SK-N-SH (cell line): ENCODE results near the gene ZNF219.

ENCODE experiments used
- CTCF ChIP-seq: fragments of 200-600 bp; sonication (generic); IDR thresholded peaks from 2 replicates; pipeline ENCODE4 v1.6.1; 2017; ENCODE audit warnings: antibody characterized with exemption, mild to moderate bottlenecking, moderate library complexity
- EP300 ChIP-seq, 2 experiments: IDR thresholded peaks; 2 replicates each; pipeline versions ENCODE4 v1.4.0 to v1.6.1; 2012; ENCODE audit warnings: borderline replicate concordance in 1 of 2, low read depth in 1 of 2, low read length in 1 of 2
- EZH2phosphoT487 ChIP-seq: fragments of 200-600 bp; sonication (generic); IDR thresholded peaks from 2 replicates; pipeline ENCODE4 v1.6.1; 2017; ENCODE audit warnings: low read depth, mixed run types, mild to moderate bottlenecking, antibody characterized with exemption, moderate library complexity, borderline replicate concordance
- FOXJ3 ChIP-seq: sonication (generic); formaldehyde crosslinking; IDR thresholded peaks from 2 replicates; pipeline ENCODE4 v1.5.1; 2020; ENCODE audit warnings: mild to moderate bottlenecking, missing genetic modification reagents
- FOXM1 ChIP-seq: IDR thresholded peaks from 2 replicates; pipeline ENCODE4 v1.4.0; 2012; ENCODE audit warnings: low read depth, mild to moderate bottlenecking
- GABPA ChIP-seq: IDR thresholded peaks from 2 replicates; pipeline ENCODE4 v1.4.0; 2012; ENCODE audit warnings: low read depth, mild to moderate bottlenecking
- POLR2AphosphoS5 ChIP-seq: IDR thresholded peaks from 2 replicates; pipeline ENCODE4 v1.6.1; 2012; ENCODE audit warnings: low read depth, low read length
- TAF1 ChIP-seq: IDR thresholded peaks from 2 replicates; pipeline ENCODE4 v1.6.1; 2012; ENCODE audit warnings: low read depth, mild to moderate bottlenecking, low read length, moderate library complexity, borderline replicate concordance
- TCF12 ChIP-seq: IDR thresholded peaks from 2 replicates; pipeline ENCODE4 v1.4.0; 2012
- TEAD4 ChIP-seq: IDR thresholded peaks from 2 replicates; pipeline ENCODE4 v1.4.0; 2012; ENCODE audit warnings: mild to moderate bottlenecking, borderline replicate concordance; ENCODE audit not compliant: insufficient read depth
- USF1 ChIP-seq: IDR thresholded peaks from 2 replicates; pipeline ENCODE4 v1.4.0; 2012; ENCODE audit warnings: low read depth, borderline replicate concordance
- YY1 ChIP-seq: IDR thresholded peaks from 2 replicates; pipeline ENCODE4 v1.4.0; 2012; ENCODE audit warnings: low read depth, mild to moderate bottlenecking
- ZBTB33 ChIP-seq: IDR thresholded peaks from 2 replicates; pipeline ENCODE4 v1.4.0; 2012; ENCODE audit warnings: low read depth, borderline replicate concordance

GRCh38 chr14:21047378-21047781 lies 51.1 kb downstream of the ZNF219 start:
- TF ChIP-seq EZH2phosphoT487 (no peak), YY1 (no peak), ZBTB33 (no peak), CTCF (no peak), TEAD4 (no peak), FOXJ3 (CRISPR knock-in tag) (no peak), EP300 (IDR thresholded peaks at IDR 0.05; ENCODE audit: borderline replicate concordance in 1 of 2, low read depth in 1 of 2, low read length in 1 of 2) (no peak), FOXM1 (no peak), GABPA (no peak), POLR2AphosphoS5 (no peak), TCF12 (no peak), USF1 (no peak), TAF1 (no peak)
